ENCODE measurements around the gene TEX35.

TEX35 gene

GRCh38 chr1:178472531-178472930 lies 40.4 kb upstream of the TEX35 start:
- ChIA-PET CTCF (interaction anchor here (0.7 kb wide), 1 partner anchor 66 kb away, joined by 4 read pairs; no protein-coding TSS in a partner anchor), POLR2A (no interaction called here)
- no peak for DNase-seq (ENCODE audit: extremely low spot score)
- no peak for TF ChIP-seq CTBP1 (IDR thresholded peaks at IDR 0.05; ENCODE audit: borderline replicate concordance)
- TF ChIP-seq FOXK2 (IDR thresholded peaks at IDR 0.05) = no peak
- TF ChIP-seq LEF1 (IDR thresholded peaks at IDR 0.05; ENCODE audit: borderline replicate concordance) = no peak
- TF ChIP-seq ZNF384 (IDR thresholded peaks at IDR 0.05) = no peak
- no peak for TF ChIP-seq FOXA1 (IDR thresholded peaks at IDR 0.05)
- TF ChIP-seq ELF4 (IDR thresholded peaks at IDR 0.05) = no peak
- TF ChIP-seq HDGF (IDR thresholded peaks at IDR 0.05; ENCODE audit: borderline replicate concordance) = no peak
- no peak for TF ChIP-seq L3MBTL2 (conservative IDR thresholded peaks at IDR 0.05)
- TF ChIP-seq ARNT (IDR thresholded peaks at IDR 0.05) = no peak
- TF ChIP-seq SUZ12 (IDR thresholded peaks at IDR 0.05) = no peak
- no peak for TF ChIP-seq TARDBP (IDR thresholded peaks at IDR 0.05)
- TF ChIP-seq SP1 (IDR thresholded peaks at IDR 0.05) = no peak

GRCh38 chr1:178477373-178477772 lies 35.5 kb upstream of the TEX35 start:
- ChIA-PET CTCF (no interaction called here), POLR2A (no interaction called here)
- DNase-seq (ENCODE audit: extremely low spot score) = no peak
- TF ChIP-seq TARDBP (IDR thresholded peaks at IDR 0.05) (no peak), FOXK2 (IDR thresholded peaks at IDR 0.05) (no peak), L3MBTL2 (conservative IDR thresholded peaks at IDR 0.05) (no peak), FOXM1 (IDR thresholded peaks at IDR 0.05; ENCODE audit: borderline replicate concordance) (no peak), NFRKB (IDR thresholded peaks at IDR 0.05) (no peak), LEF1 (IDR thresholded peaks at IDR 0.05; ENCODE audit: borderline replicate concordance) (no peak), ARNT (IDR thresholded peaks at IDR 0.05) (no peak), PKNOX1 (IDR thresholded peaks at IDR 0.05) (no peak), ELF4 (IDR thresholded peaks at IDR 0.05) (no peak), BHLHE40 (IDR thresholded peaks at IDR 0.05; ENCODE audit: borderline replicate concordance) (no peak), FOXA1 (IDR thresholded peaks at IDR 0.05) (no peak), SP1 (IDR thresholded peaks at IDR 0.05) (no peak), CTBP1 (IDR thresholded peaks at IDR 0.05; ENCODE audit: borderline replicate concordance) (no peak), ZNF384 (IDR thresholded peaks at IDR 0.05) (no peak), HDGF (IDR thresholded peaks at IDR 0.05; ENCODE audit: borderline replicate concordance) (no peak), SUZ12 (IDR thresholded peaks at IDR 0.05) (no peak)

- ChIA-PET CTCF (no interaction called here), POLR2A (no interaction called here)
- TF ChIP-seq ELF4 (IDR thresholded peaks at IDR 0.05) = no peak
- no peak for DNase-seq (ENCODE audit: extremely low spot score)
These were observed 35.1 kb upstream of the TEX35 start for GRCh38 chr1:178477841-178478240.

GRCh38 chr1:178483251-178483957 lies 29.5 kb upstream of the TEX35 start:
- CTCF ChIA-PET = no interaction called here
- no peak for TF ChIP-seq ZNF384 (IDR thresholded peaks at IDR 0.05)
- no peak for TF ChIP-seq SUZ12 (IDR thresholded peaks at IDR 0.05)
- TF ChIP-seq HDGF (IDR thresholded peaks at IDR 0.05; ENCODE audit: borderline replicate concordance) = no peak
- TF ChIP-seq TARDBP (IDR thresholded peaks at IDR 0.05) = no peak
- TF ChIP-seq SP1 (IDR thresholded peaks at IDR 0.05) = no peak
- TF ChIP-seq CTBP1 (IDR thresholded peaks at IDR 0.05; ENCODE audit: borderline replicate concordance) = no peak
- no peak for TF ChIP-seq LEF1 (IDR thresholded peaks at IDR 0.05; ENCODE audit: borderline replicate concordance)
- no peak for TF ChIP-seq NFRKB (IDR thresholded peaks at IDR 0.05)
- POLR2A ChIA-PET = no interaction called here
- DNase-seq (ENCODE audit: extremely low spot score) = no peak

- no peak for DNase-seq (ENCODE audit: extremely low spot score)
- CTCF ChIA-PET = no interaction called here
- TF ChIP-seq PKNOX1 (IDR thresholded peaks at IDR 0.05) (no peak), ARNT (IDR thresholded peaks at IDR 0.05) (no peak), HDGF (IDR thresholded peaks at IDR 0.05; ENCODE audit: borderline replicate concordance) (no peak)
- POLR2A ChIA-PET = no interaction called here
These were observed 28.1 kb upstream of the TEX35 start for GRCh38 chr1:178484698-178485225.

GRCh38 chr1:178485541-178485981 lies 27.3 kb upstream of the TEX35 start:
- no peak for TF ChIP-seq ARNT (IDR thresholded peaks at IDR 0.05)
- TF ChIP-seq HDGF (IDR thresholded peaks at IDR 0.05; ENCODE audit: borderline replicate concordance) = no peak
- no peak for TF ChIP-seq FOXK2 (IDR thresholded peaks at IDR 0.05)
- no peak for TF ChIP-seq ZNF384 (IDR thresholded peaks at IDR 0.05)
- TF ChIP-seq LEF1 (IDR thresholded peaks at IDR 0.05; ENCODE audit: borderline replicate concordance) = no peak
- no peak for TF ChIP-seq SUZ12 (IDR thresholded peaks at IDR 0.05)
- TF ChIP-seq CTBP1 (IDR thresholded peaks at IDR 0.05; ENCODE audit: borderline replicate concordance) = no peak
- TF ChIP-seq FOXM1 (IDR thresholded peaks at IDR 0.05; ENCODE audit: borderline replicate concordance) = no peak
- no peak for TF ChIP-seq ELF4 (IDR thresholded peaks at IDR 0.05)
- no peak for TF ChIP-seq L3MBTL2 (conservative IDR thresholded peaks at IDR 0.05)
- no peak for TF ChIP-seq SP1 (IDR thresholded peaks at IDR 0.05)
- no peak for TF ChIP-seq BHLHE40 (IDR thresholded peaks at IDR 0.05; ENCODE audit: borderline replicate concordance)
- TF ChIP-seq TARDBP (IDR thresholded peaks at IDR 0.05) = no peak
- TF ChIP-seq PKNOX1 (IDR thresholded peaks at IDR 0.05) = no peak
- no peak for TF ChIP-seq NFRKB (IDR thresholded peaks at IDR 0.05)
- no peak for TF ChIP-seq FOXA1 (IDR thresholded peaks at IDR 0.05)
- no peak for DNase-seq (ENCODE audit: extremely low spot score)

More at GRCh38 chr1:178485541-178485981, 27.3 kb upstream of the TEX35 start:
- CTCF ChIA-PET = no interaction called here
- POLR2A ChIA-PET = no interaction called here
